PFSK-1 (cell line): ENCODE data around the gene FGGY.

ENCODE experiments used
- FOXP2 ChIP-seq: optimal IDR thresholded peaks from 2 replicates; pipeline ENCODE3; 2011; ENCODE audit warnings: borderline replicate concordance, control low read depth, inconsistent platforms; ENCODE audit not compliant: insufficient read depth; ENCODE audit errors: extremely low read length, extremely low read depth
- POLR2AphosphoS5 ChIP-seq: IDR thresholded peaks from 2 replicates; pipeline ENCODE4 v1.6.1; 2012; ENCODE audit warnings: low read depth, mild to moderate bottlenecking, control low read depth, low read length, moderate library complexity
- SIN3A ChIP-seq: IDR thresholded peaks from 2 replicates; pipeline ENCODE4 v1.6.1; 2012; ENCODE audit warnings: mild to moderate bottlenecking, low read length, moderate library complexity, borderline replicate concordance; ENCODE audit not compliant: insufficient read depth
- TAF1 ChIP-seq: IDR thresholded peaks from 2 replicates; pipeline ENCODE4 v1.6.1; 2012; ENCODE audit warnings: low read length, control low read depth, borderline replicate concordance; ENCODE audit not compliant: insufficient read depth
- TF ChIP-seq, protein P1 (sequence below), 2 experiments: IDR thresholded peaks; 2 replicates each; pipeline versions ENCODE4 v1.6.1 to v1.8.0; 2011 to 2012; ENCODE audit warnings: low read depth in 2 of 2, low read length in 2 of 2, control low read depth in 1 of 2, inconsistent platforms in 1 of 2, mild to moderate bottlenecking in 1 of 2, moderate library complexity in 1 of 2; ENCODE audit not compliant: insufficient read depth in 1 of 2

FGGY gene

GRCh38 chr1:59428828-59429227, 131.9 kb downstream of the FGGY start:
- TF ChIP-seq, protein P1, sequence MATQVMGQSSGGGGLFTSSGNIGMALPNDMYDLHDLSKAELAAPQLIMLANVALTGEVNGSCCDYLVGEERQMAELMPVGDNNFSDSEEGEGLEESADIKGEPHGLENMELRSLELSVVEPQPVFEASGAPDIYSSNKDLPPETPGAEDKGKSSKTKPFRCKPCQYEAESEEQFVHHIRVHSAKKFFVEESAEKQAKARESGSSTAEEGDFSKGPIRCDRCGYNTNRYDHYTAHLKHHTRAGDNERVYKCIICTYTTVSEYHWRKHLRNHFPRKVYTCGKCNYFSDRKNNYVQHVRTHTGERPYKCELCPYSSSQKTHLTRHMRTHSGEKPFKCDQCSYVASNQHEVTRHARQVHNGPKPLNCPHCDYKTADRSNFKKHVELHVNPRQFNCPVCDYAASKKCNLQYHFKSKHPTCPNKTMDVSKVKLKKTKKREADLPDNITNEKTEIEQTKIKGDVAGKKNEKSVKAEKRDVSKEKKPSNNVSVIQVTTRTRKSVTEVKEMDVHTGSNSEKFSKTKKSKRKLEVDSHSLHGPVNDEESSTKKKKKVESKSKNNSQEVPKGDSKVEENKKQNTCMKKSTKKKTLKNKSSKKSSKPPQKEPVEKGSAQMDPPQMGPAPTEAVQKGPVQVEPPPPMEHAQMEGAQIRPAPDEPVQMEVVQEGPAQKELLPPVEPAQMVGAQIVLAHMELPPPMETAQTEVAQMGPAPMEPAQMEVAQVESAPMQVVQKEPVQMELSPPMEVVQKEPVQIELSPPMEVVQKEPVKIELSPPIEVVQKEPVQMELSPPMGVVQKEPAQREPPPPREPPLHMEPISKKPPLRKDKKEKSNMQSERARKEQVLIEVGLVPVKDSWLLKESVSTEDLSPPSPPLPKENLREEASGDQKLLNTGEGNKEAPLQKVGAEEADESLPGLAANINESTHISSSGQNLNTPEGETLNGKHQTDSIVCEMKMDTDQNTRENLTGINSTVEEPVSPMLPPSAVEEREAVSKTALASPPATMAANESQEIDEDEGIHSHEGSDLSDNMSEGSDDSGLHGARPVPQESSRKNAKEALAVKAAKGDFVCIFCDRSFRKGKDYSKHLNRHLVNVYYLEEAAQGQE (IDR thresholded peaks at IDR 0.05; ENCODE audit: insufficient read depth in 1 of 2, low read depth in 2 of 2, low read length in 2 of 2), result no peak
- TF ChIP-seq TAF1, result no peak
- TF ChIP-seq POLR2AphosphoS5, result no peak
- no peak for TF ChIP-seq SIN3A
- no peak for TF ChIP-seq FOXP2

DNA sequence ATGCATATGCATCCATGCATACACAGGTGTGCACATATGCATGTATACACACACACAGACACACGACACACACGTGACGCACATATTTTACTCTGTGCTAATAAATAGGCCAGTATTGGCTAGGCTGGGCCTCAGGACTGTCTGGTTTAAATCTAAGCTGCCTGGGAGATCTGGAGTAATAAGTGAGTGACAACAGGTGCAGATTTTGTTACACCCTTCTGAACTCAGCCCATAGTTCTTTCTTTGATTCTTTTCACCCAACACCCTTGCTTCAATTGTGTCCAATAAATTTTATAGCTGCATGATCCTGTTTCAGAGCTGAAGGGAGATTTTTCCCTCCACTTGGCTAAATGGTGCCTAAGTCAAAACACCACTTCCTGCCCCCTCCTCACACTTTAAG, 132.8 kb downstream of the FGGY start:
- TF ChIP-seq TAF1 (no peak), POLR2AphosphoS5 (no peak), FOXP2 (no peak), SIN3A (no peak)
- TF ChIP-seq, protein P1 (IDR thresholded peaks at IDR 0.05; ENCODE audit: insufficient read depth in 1 of 2, low read depth in 2 of 2, low read length in 2 of 2), result no peak

- TF ChIP-seq POLR2AphosphoS5, result no peak
- no peak for TF ChIP-seq SIN3A
- TF ChIP-seq, protein P1 (IDR thresholded peaks at IDR 0.05; ENCODE audit: insufficient read depth in 1 of 2, low read depth in 2 of 2, low read length in 2 of 2), result no peak
- TF ChIP-seq FOXP2, result no peak
- no peak for TF ChIP-seq TAF1
These were observed 134.8 kb downstream of the FGGY start for GRCh38 chr1:59431566-59432294.

DNA sequence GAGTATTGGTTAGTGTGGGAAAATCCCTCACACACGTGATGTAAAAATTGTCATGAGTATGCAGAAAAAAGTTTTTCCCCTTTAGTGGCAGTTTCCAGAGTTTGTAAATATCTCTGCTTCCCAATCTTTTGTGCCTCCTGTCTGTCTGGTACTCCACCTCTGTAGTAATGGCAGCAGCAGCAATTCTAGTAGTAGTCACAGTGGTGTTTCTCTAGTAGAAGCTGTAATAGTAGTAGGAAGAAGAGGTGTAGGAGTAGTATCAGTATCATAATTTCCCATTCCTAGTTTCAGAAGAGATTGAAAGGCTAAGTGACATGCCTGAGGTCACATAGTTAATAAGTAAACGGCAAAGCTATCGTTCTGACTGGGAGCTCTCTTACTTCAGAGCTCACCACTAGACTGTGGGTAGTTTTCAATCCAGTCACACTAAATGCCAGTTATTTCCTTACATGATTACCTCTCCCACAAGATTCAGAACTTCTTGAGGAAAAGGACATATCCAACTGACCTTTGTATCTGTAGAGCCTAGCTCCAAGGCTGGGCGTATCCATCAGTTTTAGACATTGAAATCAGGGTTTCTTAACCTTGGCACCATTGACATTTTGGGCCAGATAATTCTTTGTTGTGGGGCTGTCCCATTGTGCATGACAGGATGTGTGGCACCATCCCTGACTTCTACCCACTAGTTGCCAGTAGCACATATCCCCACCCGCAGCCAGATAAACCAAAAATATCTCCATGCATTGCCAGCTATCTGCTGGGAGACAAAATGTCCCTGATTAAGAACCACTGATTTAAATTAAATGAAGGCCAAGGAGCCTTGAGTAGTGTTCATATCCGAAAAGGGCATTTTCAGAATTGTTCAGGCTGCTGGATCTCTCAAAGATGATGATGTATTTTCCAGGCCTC, 135.9 kb downstream of the FGGY start:
- TF ChIP-seq SIN3A, result no peak
- TF ChIP-seq TAF1, result no peak
- TF ChIP-seq, protein P1 (IDR thresholded peaks at IDR 0.05; ENCODE audit: insufficient read depth in 1 of 2, low read depth in 2 of 2, low read length in 2 of 2), result no peak
- TF ChIP-seq POLR2AphosphoS5, result no peak
